ENCODE measurements around the gene HNRNPUL1. TPM values are rescaled to one million over a fixed set of nuclear protein-coding genes. Genes with fewer than 3 reads are reported as not detected.

Gene HNRNPUL1
- total and polyA plus RNA-seq, 2 experiments from 2014 or later: 204 to 207 TPM

DNA sequence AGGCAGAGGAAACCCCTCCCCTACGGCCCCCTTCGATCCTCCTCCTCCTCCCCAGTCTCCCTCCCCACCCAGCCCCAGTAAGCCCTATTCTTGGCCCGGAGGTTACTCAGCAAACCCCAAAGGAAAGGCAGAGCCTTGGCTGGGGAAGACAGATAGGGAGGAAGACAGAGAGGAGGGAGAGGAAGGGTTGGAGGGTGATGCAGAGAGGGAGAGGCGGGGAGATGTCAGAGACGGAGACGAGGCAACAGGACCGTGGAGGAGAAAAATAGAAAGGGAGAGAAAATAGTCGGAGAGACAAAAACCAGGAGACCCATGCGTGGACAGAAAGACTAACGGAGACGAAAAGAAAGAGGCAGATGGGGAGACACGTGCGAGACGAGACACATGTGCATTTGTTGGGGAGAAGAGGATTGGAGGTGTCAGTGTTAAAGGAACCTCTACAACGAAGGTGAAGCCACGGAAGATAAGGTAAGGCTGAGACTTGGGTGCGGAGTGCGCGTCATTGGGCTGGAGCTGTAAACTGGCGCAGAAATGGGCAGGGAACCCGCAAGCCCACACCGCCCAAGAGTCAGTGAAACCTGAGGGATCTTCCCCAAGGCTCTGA, 86.7 kb downstream of the HNRNPUL1 start (continued):
- TF ChIP-seq ETS1 (IDR thresholded peaks at IDR 0.05) (no peak), EZH2phosphoT487 (IDR thresholded peaks at IDR 0.05; ENCODE audit: unreplicated experiment) (no peak), JUNB (IDR thresholded peaks at IDR 0.05; ENCODE audit: unreplicated experiment) (no peak), POLR2AphosphoS5 (IDR thresholded peaks at IDR 0.05; ENCODE audit: low read depth) (no peak), REST (IDR thresholded peaks at IDR 0.05; ENCODE audit: unreplicated experiment) (no peak), STAT1 (IDR thresholded peaks at IDR 0.05; ENCODE audit: unreplicated experiment) (no peak)
- TF ChIP-seq, protein P1, sequence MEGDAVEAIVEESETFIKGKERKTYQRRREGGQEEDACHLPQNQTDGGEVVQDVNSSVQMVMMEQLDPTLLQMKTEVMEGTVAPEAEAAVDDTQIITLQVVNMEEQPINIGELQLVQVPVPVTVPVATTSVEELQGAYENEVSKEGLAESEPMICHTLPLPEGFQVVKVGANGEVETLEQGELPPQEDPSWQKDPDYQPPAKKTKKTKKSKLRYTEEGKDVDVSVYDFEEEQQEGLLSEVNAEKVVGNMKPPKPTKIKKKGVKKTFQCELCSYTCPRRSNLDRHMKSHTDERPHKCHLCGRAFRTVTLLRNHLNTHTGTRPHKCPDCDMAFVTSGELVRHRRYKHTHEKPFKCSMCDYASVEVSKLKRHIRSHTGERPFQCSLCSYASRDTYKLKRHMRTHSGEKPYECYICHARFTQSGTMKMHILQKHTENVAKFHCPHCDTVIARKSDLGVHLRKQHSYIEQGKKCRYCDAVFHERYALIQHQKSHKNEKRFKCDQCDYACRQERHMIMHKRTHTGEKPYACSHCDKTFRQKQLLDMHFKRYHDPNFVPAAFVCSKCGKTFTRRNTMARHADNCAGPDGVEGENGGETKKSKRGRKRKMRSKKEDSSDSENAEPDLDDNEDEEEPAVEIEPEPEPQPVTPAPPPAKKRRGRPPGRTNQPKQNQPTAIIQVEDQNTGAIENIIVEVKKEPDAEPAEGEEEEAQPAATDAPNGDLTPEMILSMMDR (conservative IDR thresholded peaks at IDR 0.05; ENCODE audit: low read depth in 2 of 2): no peak

GRCh38 chr19:41351339-41352245, 87.4 kb downstream of the HNRNPUL1 start:
- H3K27me3 Mint-ChIP-seq (ENCODE audit: insufficient read depth, low read depth, poor library complexity): peaks cover 60% of the 10 kb centered on the region
- peak; percentile 66 for DNase-seq (ENCODE audit: low spot score)
- TF ChIP-seq EZH2 (IDR thresholded peaks at IDR 0.05; ENCODE audit: low read depth, unreplicated experiment): peak; percentile 47
- no peak for TF ChIP-seq REST (IDR thresholded peaks at IDR 0.05; ENCODE audit: unreplicated experiment)
- peaks cover 19% of the 10 kb centered on the region for H3K4me1 Mint-ChIP-seq
- H3K27me3 ChIP-seq (ENCODE audit: insufficient read depth): peaks cover 42% of the 10 kb centered on the region
- peak overlapping the region; percentile 66 for H2AFZ ChIP-seq
- H3K4me2 ChIP-seq: peak overlapping the region; percentile 98
- peaks cover 12% of the 10 kb centered on the region; the same call in 1 of the 2 replicates for H3K4me1 ChIP-seq (ENCODE audit: insufficient read depth)
- peak overlapping the region; percentile 91 for H3K4me3 ChIP-seq
- H3K36me3 Mint-ChIP-seq (ENCODE audit: low read depth): peaks cover 2% of the 10 kb centered on the region; the same call in 2 of the 3 replicates
- H3K27ac Mint-ChIP-seq: no peak overlapping the region
- no peaks in the 10 kb centered on the region for H3K79me2 ChIP-seq (replicated peaks; ENCODE audit: insufficient read depth)
- 0 out of 2 replicates have a peak, but pooled peaks cover 3% of the 10 kb centered on the region for H4K20me1 ChIP-seq (replicated peaks; ENCODE audit: insufficient read depth)
- peak overlapping the region; percentile 87 for H3K4me3 Mint-ChIP-seq
- ATAC-seq: peak; percentile 46
- H3F3A ChIP-seq (replicated peaks; ENCODE audit: low read depth): peaks cover 6% of the 10 kb centered on the region; the same call in 1 of the 2 replicates
- H3K36me3 ChIP-seq (ENCODE audit: insufficient read depth): no peaks in the 10 kb centered on the region
- no peaks in the 10 kb centered on the region; the same call in 2 of the 3 replicates for H3K9me3 Mint-ChIP-seq
- H3K27ac ChIP-seq (ENCODE audit: low read depth): no peak overlapping the region
- H3K9me2 ChIP-seq (ENCODE audit: insufficient read depth): no peaks in the 10 kb centered on the region
